Stimulated activated CD4-positive, alpha-beta T cell treated with anti-CD3 and anti-CD28 coated beads, Interleukin-15, amount 100 ng/mL, for 1 hour (primary cell): ENCODE measurements around the gene DLEU7.

Experiments
- DNase-seq, 2 donors: peaks; one replicate each; pipeline ENCODE4 v3.0.0-alpha.2; 2020; ENCODE audit warnings: low read depth in 1 of 2, low spot score in 1 of 2

Gene DLEU7

DNA sequence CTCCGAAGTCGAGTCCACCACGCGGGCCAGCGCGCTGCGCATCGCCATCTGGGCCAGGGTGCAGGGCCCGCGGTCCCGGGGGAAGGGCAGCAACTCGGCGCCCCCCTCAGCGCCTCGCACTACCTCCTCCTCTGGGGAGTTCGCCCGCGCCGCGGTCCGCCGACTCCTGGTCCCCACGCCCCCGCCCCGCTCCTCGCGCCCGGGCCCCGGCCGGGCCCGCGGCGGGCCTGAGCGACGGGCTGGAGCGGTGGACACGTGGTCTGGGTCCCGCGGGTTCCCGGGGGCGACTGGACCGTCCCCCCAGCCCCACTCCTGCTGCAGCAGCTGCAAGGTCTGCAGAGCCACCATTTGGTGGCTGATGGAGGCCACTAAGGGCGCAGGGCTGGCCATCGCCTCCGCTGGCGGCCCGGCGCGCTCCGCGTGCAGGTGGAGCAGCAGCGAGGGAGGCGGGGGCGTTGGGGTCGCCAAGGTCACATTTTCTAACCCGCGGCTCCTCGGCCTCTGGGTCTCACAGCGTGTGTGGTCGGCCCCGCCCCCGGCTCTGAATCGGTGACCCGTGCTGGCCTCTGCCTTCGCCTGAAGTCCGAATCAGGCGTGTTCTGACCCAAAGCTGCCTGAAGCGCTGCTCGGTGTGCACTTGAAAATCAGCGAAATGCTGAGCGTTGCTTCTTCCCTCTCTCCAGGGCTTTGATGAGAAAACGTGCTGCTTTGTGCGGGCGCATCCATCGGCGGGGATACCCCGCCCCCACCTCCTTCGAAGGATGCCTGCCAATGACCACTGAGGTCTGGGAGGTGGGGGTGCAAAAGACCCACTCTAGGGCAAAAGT, at the start of gene DLEU7:
TSS of gene DLEU7 (minus strand) at position 436 of the 827 bp plus-strand sequence. CDS start at position 390, 46 bp downstream.
- DNase-seq, result no peak

DNA sequence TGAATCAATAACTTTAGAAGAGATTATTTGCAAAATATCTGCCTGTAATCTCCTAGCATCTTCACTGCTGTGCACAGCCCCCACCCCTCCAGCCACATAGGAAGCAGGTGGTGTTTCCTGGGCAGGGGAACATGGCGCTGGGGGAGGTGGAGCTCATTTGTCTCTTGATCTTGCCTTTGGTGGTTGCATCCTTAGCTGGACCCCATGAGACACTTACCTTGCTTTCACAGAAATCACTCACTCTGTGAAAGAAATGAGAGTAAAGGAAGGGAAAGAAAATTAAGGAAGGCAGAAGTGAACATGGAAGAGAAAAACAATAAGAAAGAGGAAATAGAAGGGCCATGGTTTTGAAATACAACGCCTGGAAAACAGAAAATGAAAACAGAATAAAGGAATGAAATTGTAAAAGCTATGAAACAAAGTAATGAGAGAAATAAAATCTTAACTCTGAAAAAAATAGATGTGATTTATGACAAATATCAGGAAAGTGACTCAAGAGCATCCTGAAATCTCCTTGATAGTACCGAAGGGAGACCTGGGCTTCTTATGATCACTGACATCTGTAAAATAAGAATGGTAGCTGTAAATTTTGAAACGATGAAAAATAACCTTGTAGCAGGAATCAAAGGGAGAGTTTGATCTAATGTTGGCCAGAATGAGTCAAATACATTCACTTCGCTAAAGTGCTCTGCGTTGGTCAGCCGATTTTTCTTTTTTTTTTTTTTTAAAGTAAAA, 48.9 kb upstream of the DLEU7 start:
- no peak for DNase-seq

DNA sequence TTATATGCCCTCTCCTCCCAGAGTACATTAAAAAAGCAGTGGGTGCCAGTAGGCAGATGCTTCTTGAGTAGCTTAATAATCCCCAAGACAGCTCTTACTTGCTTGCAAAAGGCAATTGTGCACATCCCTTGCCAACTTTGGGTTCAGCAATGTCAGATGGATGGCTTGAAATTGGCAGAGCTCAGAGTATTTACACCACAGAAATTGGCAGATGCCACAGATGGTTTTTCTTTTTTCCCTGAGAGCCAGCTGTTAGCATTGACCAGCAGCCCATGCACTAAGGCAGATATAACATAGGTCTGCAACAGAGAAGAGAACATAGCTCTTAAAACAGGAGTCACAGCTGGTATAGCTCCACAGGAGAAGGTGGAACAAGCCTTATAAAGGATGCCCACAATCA, 47.7 kb upstream of the DLEU7 start:
- no peak for DNase-seq

DNA sequence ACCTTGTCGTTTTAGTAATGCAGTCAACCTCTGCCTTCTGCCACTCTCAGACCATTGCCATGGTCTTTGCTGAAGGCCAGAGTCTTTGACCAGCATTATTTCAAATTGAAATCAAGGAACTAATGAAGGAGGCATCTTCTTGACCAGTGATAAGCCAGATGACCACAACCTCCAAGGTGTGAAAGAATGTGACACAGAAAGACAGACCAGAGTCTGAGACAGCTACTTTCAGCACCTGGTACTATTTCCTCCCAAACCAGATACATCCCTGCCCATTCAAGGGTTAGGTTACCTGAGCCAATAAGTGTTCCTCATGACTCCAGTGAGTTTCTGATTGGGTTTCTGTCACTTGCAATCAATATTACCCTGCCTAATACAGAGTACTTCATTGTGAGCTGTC, 45.8 kb upstream of the DLEU7 start:
- no peak for DNase-seq

DNA sequence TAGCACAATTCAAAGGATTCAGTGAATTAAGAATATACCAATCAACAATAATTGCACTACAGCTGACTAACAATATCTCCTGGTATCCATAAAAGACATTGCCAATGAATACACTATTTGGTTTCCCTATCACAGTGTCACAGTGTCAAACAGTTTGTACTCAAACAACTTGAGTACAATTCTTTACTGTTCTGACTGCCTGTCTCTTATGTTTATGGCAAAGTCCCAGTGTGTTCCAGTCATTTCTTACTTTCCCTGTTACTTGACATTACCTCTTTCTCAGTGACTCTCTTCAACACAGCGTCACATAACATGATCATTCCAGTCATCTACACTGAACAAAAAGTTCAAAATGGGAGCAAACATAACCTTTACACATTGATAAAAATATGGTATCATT, 44.9 kb upstream of the DLEU7 start:
- DNase-seq, result no peak

DNA sequence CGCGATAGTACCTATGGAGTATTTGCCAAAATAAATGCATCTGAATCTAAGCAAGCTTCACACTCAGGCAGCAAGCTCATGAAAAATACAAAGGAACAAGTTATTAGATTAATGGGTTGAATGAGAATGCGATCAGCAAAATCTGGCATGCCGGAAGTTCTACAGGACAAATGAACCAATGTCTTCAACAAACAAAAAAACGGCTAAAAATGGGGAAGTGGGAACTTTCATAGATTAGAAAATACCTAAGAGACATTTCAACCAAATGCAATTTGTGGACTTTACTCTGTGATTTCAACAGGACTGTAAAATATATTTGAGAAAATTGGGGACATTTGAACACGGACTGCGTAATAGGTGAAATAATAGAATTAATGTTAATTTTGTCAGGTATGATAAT, 43.7 kb upstream of the DLEU7 start:
- no peak for DNase-seq

DNA sequence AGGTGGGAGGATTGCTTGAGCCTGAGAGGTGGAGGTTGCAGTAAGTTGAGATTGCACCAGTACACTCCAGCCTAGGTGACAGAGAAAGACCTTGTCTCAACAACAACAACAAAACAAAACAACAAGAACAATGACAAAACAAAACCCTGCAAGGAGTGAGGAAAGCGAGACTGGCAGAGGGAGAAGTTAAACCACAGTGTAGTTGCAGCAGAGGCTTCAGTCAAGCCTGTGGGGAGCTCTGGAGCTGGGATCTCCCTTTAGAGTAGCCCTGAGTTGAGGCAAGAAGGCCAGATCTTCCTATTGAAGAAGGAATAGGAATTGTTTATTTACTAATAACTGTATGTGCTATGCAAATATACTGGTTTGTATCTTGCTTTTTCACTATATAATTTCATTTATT, 40.8 kb upstream of the DLEU7 start:
- DNase-seq, result no peak

DNA sequence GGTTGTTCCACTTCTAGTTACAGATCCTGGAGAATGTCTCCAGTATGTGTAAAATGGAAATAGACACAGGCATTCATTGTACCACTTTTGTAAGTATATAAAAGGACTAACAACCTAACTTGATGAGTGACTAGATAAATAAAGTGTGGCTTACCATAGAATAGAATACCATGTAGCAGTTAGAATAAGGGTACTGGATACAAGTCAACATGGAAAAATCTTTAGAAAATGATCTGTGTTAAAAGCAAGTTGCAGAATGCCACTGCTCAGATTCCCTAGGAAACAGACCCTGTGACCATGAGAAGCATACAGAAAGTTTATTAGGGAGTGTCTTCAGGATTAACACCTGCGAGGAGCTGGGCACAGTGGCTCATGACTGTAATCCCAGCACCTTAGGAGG, 40.2 kb upstream of the DLEU7 start:
- DNase-seq, result no peak

DNA sequence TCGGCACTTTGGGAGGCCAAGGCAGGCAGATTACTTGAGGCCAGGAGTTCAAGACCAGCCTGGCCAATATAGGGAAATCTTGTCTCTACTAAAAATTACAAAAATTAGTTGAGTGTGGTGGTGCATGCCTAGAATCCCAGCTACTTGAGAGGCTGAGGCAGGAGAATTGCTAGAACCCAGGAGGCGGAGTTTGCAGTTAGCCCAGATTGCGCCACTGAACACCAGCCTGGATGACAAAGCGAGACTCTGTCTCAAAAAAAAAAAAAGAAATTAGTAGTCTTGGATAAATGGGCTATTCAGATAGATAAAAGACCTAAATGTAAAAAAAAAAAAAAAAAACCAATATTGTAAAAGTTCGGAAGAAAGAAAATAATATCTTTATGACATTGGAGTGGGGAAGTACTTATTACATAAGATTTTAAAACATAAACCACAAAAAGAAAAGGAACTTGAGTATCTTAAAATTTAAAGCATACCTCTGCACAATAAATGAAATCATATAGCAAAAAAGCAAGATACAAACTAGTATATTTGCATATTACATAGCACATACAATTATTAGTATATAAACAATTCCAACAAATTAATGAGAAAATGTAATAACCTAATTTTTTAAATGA, 39.4 kb upstream of the DLEU7 start:
- DNase-seq, result no peak

DNA sequence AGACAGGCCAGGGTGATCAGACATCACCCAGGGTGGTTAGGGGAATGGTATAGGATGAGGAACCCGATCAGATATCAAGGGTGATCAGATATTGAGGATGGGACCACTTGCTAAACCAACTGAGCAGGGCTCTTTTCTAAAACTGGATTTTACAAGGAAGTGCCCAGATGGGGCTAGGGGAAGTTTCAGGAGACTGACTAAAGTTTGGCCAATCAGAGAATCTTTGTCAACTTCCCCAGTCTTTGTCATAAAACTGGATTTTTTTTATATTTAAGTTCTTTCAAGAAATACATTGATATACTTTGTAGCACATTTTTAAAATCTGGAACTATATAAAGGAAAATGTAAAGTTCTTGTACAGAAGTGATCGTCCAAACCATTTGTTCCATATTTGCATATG, 30.5 kb upstream of the DLEU7 start:
- DNase-seq, result no peak

DNA sequence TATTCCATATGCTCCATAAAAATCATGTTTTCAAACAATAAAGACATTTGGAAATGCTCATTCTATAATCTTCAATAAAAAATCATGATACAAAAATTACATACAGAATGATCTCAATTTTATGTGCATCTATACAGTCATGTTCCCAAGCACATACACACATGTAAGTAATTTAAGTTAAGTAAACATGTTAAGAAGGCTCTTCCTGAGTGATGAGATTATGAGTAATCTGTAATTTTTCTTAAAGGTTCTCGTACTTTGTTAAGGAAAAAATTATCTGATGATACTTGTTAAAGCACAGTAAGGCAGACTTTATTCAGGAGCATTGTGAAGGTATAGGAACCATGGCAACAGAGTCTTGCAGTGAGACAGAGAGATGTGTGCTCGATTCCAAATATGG, 30.0 kb upstream of the DLEU7 start:
- DNase-seq, result no peak

DNA sequence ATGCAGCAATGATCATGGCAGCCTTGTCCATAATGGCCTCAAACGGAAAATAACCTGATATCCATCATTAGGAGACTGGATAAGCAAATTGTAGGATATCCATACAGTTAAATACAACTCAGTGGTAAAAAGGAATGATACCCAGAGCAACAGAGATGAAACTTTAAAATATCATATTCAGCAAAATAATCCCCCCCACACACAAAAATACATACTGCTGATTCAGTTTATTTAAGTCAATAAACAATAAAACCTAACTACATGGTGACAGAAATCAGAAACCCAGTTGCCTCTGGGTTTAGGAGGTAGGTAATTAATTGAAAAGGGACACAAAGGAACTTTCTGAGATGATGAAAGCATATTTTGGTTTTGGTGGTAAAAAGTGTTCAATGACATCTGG, 27.9 kb upstream of the DLEU7 start:
- DNase-seq, result no peak

DNA sequence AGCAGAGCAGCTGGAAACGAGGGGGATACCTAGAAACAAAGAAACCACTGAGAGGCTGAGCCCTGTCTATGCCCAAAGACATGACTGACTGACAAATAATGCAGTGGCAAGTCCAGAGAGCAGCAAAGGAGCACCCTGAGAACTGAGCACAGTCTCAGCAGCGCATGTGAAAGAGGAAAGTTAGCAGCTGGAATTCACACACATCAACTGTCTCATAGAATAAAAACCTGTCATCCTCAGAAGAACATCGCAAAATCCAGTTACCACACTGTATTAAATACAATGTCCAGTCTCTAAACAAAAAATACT, 24.1 kb upstream of the DLEU7 start:
- no peak for DNase-seq

DNA sequence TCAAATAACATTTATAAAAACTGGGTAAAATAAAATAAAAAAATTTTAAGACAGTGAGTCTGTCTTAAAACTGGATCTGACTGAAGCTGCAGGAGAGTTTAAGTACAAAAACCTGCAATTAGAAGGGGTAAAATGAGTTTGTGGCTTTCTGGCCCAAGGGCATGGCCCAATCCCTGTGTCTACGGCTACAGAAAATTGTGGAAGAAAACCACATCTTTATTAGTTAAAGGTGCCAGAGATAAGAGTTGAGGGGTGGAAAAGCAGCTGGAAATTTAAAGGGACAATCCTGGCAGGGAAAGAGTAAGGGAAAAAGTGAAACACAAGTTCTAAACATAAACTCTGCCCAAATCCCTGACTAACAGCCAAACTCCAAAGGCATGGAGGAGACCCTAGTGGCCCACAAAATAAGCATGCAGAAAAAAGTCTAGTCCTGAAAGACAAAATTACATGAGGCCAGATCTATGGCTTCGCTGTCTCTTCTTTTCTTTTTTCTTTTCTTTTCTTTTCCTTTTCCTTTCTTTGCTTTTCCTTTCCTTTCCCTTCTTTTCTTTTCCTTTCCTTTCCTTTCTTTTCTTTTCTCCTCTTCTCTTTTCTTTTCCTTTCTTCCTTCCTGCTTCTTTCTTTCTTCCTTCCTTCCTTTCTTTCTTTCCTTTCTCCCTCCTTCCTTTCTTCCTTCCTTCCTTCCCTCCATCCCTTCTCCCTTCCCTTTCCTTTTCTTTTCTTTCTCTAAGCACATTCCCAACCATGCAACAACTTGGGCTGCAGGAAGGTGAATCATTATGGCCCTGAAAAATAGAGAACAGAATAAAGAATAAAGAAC, 23.5 kb upstream of the DLEU7 start:
- no peak for DNase-seq

DNA sequence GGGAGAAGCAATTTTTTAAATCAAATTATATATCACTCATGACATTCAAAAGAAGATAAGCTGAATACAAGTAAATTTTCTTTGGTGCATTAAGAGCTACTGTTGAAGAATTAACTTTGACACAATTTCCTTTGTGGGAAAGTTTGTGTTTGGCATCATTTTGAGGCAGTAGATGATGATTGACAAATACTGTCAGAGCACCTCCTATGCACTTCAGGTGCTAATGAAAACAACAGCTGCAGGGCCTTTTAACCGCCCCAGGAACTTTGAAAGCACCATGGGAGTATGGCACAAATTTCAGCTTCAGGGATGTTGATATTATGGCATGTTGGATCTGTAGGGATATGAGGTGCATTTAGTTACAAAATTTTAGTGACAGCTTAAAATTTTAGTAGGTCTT, 21.0 kb upstream of the DLEU7 start:
- no peak for DNase-seq

DNA sequence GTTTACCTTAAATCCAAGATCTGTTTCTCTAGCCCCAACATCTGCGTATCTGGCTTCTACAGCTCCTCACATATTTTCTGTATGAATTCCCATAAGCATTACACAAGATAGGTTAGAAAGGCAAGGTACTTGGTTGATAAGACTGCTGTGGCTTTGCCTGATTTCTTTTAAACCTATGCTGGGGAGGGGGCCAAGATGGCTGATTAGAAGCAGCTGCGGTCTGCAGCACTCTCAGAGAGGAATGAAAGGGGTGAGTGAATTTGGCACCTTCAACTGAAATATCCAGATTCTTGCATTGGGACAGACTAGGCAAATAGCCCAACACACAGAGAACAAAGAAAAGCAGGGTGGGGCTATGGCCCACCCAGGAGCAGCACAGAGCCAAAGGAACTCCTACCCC, 12.2 kb upstream of the DLEU7 start:
- DNase-seq, result no peak

DNA sequence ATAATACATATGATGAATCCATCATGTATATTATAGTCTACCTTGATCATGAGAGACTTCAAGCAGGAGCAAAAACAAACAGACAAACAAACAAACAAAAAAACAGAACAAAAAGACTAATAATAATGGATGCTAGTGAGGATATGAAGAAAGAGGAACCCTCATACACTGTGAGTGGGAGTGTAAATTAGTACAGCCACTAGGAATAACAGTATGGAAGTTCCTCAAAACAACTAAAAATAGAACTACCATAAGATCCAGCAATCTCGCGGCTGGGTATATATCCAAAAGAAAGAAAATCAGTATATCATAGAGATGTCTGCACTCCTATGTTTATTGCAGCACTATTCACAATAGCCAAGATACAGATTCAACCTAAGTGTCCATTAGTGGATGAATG, 7.0 kb upstream of the DLEU7 start:
- no peak for DNase-seq

DNA sequence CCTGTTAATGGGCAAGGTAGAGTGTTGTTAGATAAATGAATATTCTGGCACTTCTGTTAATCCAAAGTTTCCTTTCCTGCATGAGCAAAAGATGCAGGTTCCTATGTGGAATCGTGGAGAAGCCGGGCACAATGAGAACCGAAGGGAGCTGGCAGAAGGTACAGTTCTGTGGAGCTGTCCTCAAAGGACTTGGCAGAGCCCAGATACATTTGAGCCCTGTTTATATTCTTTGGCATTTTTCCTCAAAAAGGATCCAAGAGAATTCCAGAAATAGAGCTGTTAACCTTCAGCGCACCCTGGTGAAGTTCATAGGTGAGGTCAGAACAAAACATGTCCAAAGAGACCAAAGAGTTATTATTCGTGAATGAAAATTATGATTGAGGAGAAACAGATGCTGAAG, 4.0 kb upstream of the DLEU7 start:
- DNase-seq, result no peak

DNA sequence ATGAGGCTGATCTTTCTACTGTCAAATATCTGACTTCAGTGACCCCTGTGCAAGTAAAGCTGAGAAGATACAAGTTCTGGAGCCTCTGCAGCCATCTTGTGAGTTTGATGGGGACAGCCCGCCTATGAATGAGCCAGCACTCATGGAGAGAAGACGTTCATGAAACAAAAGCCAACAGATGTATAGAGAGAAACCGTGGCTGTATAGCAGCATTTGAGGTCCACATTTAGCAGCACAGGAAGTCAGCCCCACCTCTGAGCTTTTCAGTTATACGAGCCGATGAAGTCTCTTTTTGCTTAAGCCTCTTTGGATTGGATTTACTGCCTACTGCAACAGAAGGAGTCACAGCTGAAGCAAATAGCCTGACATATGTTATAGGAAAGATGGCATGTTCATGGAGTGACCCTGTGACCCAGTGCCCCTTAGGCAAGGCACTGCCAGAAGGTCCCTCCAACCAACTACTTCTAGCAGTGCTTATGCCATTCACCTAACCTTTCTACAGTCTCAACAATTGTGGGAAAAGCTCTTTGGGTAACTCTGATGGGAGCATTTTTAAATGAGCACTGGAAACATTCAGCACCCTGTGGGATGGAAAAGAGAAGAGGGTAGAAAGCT, 3.5 kb upstream of the DLEU7 start:
- no peak for DNase-seq

DNA sequence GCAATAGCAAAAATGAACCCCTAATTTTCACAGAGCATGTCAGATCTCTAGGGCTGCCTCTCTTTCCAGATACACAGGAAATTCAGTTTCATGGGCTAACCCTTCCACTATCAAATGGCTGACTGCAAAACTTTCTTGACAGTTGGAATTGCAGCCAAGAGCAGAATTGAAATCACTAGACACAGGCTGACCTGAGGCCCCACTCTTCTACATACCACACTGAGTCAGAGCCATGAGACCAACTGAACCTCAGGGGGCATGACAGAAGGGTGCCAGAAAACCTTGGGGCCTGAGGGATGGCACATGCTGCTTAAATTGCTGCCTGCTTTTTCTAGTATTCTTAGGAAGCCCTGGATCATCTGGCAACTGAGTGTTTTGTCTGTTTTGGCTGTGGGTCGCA, 1.7 kb upstream of the DLEU7 start:
- no peak for DNase-seq
